GM18868 (cell line): ENCODE results near the gene NR2E1.

Experiments used
- ATAC-seq: cut with Tn5 transposase; IDR thresholded peaks from one replicate; pipeline ENCODE4 v1.9.1; 2021; ENCODE audit warnings: mild to moderate bottlenecking, moderate library complexity; ENCODE audit not compliant: unreplicated experiment

The NR2E1 gene

DNA sequence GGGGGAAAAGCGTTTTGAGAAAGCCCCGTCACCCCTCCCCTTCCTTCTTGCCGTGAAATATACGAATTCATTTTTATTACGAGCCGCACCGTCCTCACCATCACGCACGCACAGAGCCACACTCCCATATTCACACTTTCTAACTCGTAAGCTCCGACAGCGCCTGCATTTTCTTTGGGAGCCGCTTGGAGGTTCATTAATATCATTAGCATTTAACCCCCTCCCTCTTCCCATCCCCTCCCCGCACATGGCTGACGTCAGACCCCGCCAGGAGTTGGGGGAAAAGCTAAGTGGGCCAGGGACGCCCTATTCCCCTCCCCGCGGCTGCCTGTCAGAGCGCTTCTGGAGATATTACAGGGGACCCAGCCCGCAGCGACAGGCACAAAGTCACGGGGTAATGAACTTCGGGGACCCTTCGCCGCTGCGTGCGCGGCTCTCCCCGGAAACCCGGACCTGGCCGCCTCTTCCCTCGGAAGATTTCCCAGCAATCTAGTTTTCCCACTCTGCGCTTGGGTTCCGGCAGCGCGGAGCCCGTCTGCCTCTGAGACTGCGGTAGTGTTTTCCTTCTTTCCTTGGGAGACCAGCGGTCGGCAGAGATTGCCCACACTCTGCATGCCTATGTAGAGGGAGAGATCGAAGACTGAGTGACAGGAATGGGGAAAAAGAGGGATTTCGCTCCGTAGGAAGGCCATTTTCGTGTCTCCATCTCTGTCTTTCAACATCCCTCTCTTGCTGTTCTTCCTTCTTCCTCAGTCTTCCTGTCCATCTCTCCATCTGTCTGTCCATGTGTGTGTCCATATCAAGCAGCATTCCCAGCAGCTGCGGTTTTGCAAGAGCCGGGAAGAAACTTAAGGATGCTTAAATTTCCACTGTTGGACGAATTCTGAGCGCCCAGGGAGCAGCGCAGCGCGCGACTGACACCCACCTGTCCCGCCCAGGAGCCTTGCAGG, at the start of gene NR2E1:
Gene NR2E1, plus strand, starts transcription at position 309 of the 950 bp plus-strand sequence. CDS start 744 bp downstream, outside the sequence.
- no peak for ATAC-seq

DNA sequence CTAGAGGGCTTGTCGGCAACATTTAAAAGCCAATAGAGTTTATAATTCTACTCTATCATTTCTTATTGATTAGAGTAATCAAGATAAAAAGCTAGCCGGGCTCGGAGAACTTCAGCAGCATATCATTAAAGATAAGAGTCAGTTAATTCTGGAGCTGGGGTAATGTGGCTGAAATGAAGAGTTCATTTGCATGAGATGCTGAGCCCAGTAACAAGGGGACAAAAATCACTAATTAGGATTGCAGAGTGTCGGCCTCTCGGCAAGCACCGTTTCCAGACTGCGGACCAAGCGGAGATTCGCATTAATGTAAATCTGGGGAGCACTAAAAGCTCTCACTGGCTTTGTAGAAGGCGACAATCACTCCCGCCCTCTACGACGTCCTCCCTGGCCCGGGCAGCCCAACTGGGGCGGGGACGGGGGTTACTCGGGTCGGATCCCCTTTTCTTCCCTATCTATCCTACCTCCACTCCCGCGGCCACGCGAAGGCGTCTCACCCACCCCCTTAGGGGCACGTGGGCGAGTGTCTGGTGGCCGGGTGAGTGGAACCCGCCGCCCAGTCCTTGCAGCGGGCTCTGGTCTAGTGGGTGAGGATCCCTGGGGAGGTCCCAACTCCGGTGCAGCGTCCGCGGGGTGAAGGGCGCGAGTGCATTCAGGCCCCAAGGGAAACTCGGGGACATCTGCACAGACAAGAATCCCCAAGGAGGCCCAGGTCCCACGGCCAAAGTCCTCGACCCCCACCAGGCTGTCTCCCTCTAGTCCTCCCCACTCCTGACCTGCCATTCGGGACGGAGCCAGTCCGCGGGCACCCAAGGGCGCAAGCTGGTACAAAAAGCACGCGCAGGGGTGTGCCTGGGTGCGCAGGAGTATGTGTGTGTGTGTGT, 49.0 kb upstream of the NR2E1 start:
- ATAC-seq, result no peak

DNA sequence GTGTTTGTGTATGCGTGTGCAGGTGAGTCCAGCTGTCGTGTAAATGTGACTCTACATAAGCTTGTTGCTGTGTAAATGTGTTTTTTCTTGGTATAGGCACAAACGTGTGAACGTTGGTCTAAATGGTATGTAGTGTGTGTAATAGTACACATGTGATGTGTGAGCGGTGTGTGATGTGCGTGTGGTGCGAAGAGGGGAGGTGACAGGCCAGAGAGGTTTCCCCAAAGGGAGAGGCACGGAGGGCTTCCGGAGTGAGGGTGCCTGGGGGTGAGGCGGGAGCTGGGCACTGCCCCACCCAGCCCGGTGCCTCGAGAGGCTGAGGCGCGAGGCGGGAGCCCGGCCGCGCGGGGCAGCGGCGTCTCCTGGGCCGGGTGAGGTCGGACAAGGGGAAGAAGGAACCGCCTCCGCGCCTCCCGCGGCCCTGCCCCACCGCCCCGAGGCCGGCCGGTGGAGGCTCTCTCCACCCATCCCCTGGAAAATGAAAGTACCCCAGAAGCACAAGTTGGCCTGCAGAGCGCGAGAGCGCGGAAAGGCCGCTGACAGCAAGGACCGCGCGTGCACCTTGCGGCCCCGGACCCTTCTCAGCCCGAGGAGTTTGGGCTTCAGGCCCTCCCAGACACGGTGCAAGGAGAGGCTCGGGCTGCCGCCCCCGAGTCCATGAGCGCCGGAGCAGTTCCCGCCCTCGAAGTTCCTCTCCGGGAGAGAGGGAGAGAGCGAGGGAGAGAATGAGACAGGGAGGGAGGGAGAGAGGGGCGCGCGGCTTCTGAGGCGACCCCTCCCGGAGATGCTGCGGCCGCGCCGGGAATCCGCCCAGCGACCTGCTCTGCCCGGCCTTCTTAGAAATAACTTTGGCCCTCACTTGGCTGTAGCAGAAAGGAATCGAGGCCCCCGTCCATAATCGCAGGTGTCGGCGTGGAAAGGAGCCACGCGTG, 48.1 kb upstream of the NR2E1 start:
- no peak for ATAC-seq

DNA sequence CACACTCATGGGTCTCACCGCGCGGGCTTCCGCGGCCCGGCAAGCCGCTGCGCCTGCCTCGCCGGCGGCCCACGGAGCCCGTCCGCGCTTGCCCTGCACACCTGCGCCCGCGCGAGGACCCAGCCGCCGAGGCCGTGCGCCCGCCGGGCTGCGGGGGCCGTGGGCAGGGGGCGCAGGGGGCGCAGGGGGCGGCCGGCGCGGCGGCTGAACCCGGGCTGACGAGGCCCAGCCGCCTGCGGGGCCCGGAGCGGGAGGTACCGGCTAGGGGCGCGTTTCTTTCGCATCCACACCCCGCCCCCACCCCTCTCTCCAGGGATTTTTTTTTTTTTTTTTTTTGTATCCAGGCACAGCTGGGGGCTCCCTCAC, 47.5 kb upstream of the NR2E1 start:
- ATAC-seq, result no peak

DNA sequence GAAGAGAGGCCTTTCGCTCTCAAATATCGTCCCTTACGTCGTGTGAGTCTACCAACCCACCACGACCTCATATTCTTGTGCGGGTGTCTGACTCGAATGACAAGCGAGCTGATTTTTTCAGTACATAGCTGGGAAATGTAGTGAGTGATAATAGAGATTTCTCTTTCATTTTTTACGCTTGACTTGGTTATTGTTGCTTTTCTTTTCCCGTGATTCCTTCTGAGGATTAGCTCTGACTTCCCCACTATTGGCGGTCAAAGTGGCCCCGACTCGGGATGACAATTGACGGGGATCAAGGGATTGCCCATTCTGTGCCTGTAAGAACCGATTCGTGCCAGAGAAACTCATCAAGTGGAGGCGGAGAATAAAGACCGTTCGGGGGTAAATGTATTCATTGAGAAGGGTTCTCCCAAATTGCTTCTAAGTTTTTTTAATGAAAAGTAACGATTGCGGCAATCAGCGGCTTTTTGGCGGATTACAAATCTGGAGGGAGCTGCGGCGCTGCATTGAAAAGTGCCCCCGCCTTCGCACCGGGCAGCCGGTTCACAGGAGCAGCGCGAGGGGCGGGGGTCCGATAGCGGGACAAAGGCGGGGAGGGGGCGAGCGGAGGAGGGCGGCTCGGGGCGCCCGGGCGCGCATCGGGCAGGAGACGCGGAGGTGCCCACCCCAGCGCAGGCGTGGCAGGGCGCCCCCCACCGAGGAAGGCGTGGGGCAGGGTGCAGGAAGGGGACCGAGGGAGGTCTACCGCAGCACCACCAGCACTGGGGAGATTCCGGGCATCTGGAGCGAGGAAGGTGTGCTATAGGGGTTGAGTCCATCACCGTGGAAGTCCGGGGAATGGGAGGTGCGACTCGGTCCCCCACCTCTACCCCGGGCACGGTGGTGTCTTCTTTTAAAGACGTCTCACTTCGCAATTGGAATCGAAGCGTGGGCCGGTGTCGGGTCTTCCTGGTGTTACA, 46.7 kb upstream of the NR2E1 start:
- ATAC-seq, result no peak

DNA sequence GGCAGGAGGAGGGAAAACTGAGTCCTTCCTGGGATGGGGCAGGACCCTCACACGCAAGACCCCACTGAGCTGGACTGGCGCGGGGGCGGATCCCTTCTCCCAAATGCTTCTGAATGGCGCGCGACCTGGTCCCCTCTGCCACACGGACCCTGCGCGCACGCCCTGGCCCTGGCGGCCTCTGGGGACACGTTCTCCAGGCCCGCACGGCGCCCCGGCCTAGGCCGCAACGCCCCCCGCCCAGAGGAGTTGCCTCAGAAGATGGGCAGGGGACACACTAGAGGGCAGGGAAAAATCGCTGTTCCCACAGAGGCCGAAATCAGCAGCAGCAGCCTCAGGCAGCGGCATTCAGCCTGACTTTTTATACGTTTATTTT, 46.1 kb upstream of the NR2E1 start:
- ATAC-seq, result no peak

DNA sequence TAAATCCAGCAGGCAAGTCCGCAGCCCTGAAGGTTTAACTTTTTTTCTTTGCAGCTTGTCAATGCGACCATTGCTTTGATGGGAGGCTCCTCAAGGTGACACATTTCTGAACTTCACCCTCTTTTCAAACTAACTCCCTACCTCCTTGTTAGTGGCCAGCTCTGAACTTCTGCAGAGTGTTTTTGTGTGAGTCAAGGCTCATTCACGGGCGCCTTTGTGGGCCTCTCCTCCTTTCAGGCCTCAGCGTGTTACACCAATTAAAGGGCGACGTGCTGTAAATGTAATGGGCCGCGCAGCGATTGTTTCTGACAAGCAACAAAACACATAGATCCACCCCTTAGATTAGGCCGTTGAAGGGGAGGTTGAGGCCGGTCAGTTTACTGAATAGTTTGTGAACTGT, 45.5 kb upstream of the NR2E1 start:
- no peak for ATAC-seq

DNA sequence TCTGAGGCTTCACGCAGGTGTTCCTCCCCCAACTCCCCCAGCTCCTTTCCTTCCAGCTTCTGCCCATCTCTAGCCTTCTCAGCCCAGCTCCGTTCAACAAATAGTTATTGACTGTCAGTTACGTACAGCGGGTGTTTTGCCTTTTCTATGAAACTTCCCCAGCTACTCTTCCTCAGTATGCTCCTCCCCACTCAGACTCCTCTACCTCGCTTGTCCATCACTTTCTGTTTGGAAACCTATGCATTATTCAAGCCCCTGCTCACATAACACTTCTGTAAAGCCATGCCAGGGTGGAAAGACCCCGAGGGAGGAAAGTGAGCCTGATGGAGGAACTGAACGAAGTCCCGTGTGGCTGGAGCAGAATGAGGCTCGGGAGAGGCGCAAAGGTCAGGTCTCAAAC, 44.2 kb upstream of the NR2E1 start:
- ATAC-seq, result no peak

DNA sequence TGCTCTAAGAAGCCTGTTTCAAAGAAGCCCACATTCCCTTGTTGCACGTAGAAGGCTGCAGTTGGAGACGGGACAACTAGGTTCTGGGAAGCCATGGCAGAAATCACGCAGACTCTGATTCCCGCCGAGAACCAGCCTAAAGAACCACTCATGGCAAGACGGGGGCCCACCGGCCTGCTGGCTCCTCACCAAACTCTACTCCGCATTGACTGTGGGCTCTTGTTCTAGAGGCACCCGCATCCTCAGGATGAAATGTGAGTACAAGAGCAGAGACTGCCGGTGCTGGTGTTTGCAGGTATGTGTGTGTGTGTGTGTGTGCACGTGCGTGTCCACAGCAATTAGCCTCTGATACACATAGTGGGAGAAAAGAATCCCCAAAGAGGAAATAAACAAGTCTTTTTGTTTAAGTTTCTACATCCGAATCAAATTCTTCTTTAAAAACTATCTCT, 42.3 kb upstream of the NR2E1 start:
- ATAC-seq, result no peak

DNA sequence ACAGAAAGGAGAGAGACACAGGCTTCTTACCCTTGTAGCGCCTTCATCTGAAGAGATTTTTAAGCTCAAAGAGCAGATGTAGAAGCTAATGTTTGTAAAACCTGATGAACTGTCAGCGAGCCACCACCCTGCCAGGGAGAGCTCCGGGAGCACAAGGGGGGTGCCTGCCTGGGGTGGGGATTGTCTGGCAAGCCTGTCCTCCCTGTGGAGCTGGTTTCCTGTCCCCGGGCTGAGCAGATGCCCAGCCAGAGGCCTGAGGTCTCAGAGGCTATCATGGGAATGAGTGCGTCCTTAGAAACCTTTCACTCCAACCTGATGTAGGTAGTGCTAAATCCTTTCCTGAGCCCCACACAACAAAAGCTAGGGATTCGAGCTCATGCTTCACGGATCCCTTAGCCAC, 41.9 kb upstream of the NR2E1 start:
- no peak for ATAC-seq

DNA sequence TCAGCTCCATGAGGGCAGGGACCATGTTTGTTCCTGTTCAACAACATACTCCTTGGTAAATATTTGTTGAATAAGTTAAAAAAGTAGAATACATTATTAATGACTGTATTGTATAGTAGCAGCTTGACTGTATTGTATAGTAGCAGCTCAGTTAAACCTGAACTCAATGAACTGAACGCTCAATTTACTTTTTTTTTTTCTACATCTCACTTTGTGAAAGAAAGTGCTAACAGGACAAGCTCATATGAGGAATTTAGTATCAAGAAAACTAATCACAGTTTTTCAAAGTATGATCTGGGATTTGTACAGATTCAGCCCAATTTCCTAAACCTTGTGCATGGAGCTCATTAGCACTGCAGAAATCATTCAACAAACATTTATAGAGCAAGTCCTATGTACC, 38.8 kb upstream of the NR2E1 start:
- ATAC-seq, result no peak

DNA sequence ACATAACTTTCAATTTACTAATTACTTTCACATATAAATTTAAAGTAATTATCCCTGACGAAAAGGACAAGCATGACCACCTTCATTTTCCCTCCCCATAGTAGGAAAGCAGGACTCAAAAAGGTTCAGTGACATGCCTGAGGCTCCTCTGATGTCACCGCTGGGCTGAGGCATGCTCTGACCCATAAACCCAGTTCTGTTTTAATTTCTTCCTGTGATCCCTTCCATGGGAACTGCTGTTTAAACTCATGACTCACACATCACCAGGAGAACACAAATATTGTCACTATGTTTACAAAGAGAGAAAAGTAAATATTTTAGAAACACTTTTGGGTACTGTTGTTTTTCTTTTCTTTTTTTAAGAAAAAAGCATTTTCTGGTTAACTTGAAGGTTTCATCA, 38.0 kb upstream of the NR2E1 start:
- ATAC-seq, result no peak

DNA sequence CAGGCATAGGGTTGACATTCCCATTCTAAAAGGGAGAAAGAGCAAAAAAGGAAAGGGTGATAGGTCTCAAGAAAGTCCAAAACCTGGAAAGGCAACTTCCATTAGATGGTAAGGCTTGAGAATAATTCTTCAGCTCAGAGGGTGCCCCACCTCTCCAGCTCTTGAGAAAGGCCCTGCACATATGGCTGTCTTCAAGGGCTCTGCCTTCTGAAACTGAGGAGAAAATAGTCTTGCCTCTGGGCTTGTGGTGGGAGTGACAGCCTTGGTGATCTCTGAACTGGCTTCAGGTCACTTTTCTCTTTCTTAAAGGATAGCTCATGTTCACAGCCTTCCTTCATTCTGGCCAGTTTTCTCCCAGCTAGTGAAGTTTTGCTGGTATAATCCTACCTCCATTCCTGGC, 35.6 kb upstream of the NR2E1 start:
- ATAC-seq, result no peak

DNA sequence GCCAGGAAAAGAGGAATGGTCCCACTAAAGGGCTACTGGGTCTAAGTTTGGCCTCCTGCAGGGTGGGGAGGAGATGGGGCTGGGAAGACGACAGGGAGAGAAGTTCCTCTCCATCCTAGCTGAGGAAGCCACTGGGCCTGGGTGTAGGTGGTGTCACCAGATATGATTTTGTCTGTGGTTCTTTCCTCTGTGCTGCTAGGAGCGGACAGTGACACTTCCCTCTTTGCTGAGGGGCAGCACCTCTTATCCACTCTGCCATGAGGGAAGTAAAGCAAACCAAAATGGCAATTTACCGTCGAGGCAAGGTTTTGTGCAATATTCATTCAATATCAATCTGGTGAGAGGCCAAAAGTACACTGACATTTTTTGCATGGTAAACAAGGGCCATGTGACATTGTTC, 33.0 kb upstream of the NR2E1 start:
- ATAC-seq, result no peak

DNA sequence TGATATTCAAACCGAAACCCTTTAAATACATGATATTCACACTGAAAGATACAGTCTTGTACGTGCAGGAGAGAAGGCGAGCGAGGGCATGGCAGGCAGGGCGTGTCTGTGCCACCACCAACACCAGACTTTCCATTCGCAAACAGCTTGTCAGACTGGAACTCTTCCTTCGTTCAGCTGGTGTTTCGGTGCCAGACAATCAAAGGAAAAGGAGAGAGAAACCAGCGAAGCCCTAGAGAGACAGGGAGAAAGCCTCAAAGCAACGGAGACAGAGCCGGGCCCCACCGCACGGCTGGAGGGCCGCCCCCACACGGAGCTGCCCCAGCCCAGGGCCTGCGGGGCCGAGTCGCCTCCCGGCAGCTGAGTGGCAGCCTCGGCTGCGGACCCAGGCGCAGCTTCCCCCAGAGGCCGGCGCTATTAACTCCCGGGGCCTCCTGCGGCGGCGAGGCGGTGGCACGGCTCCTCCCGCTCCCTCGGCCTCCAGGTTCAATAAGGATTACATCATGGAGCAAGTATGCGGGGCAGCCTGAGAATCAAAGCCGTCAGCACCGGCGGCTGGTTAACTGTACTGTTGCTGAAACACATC, 32.1 kb upstream of the NR2E1 start:
- ATAC-seq, result no peak

DNA sequence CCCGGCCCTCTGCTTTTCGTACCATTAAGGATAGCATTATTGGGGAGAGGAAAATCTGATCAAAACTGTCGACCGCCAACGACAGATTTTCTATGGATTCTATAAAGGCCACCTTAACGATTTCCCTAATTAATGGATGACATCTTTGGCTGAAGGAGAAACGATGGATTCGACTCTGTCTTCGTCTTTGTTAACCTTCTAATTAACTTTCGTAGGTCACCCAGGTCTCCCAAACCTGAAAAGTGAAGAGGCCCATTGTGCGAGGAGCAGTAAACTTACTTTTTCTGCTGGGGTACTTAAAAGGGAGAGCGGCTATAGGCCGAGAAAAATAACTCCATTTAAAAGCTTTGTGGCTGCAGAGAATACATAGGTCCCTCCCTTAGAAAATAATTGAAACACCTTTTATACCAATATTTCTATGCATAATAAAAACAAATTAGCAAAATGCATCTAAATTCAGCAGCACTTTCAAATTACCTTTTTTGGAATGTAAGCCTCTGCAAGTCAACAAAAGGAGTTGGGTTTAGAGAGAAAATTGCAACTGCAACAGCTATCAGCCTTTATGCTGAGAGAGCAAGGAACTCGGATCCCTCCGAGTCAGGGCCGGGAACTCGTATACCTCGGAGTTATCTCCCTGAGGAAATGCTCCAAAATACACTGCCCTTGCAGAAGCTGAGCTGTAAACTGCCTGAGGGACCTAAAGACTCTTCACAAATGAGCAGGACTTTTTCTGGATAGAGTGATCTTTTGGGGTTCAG, 31.4 kb upstream of the NR2E1 start:
- no peak for ATAC-seq

DNA sequence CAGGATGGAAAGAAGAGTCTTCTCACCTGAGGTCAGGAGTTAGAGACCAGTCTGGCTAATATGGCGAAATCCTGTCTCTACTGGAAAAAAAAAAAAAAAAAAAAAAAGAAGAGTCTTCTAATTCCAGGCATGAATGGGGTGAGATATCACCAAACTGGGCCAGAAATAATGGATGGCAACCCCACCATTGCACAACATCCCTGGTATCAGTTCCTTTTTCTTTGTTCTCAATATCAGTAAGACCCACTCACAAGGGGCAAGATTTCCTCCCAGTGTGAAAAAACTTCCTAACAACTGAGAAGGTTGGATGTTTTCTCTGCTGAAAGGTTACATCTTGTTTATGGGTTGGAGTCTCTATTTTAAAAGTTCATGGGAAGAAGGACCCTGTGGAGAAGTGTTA, 23.6 kb upstream of the NR2E1 start:
- peak; percentile 60 for ATAC-seq

DNA sequence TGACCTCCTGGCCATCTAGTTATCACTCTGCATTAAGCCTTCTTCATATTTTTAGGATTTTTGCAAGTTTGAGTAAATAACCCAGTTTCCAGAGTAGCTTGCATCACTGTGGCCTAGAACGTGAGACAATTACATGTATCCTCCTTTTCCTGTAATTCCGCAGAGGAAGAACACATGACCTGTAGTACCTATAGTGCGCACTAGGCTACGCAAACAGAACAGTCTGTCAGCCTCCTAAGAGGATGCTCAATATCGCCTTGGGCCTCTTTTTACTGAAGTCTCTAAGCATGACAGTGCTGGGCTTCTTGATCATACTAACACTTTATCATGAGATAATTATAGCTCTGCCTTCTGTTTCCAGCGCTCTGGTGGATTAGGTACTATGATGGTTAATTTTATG, 20.2 kb upstream of the NR2E1 start:
- ATAC-seq, result no peak

DNA sequence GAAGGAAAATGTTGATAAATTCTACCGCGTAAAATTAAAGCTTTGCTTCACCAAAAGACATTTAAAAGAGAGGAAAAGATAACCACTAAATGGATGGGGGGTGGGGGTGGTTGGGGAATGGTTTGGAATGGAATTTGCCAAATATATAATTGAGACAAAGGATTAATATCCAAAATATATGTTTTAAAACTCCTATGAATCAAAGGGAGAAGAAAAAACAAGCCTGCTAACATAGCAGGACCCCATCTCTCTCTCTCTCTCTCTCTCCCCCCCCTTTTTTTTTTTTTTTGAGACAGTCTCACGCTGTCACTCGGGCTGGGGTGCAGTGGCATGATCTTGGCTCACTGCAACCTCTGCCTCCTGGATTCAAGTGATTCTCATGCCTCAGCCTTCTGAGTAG, 13.4 kb upstream of the NR2E1 start:
- ATAC-seq, result no peak
